ENCODE measurements around the gene TRANK1.

DNA sequence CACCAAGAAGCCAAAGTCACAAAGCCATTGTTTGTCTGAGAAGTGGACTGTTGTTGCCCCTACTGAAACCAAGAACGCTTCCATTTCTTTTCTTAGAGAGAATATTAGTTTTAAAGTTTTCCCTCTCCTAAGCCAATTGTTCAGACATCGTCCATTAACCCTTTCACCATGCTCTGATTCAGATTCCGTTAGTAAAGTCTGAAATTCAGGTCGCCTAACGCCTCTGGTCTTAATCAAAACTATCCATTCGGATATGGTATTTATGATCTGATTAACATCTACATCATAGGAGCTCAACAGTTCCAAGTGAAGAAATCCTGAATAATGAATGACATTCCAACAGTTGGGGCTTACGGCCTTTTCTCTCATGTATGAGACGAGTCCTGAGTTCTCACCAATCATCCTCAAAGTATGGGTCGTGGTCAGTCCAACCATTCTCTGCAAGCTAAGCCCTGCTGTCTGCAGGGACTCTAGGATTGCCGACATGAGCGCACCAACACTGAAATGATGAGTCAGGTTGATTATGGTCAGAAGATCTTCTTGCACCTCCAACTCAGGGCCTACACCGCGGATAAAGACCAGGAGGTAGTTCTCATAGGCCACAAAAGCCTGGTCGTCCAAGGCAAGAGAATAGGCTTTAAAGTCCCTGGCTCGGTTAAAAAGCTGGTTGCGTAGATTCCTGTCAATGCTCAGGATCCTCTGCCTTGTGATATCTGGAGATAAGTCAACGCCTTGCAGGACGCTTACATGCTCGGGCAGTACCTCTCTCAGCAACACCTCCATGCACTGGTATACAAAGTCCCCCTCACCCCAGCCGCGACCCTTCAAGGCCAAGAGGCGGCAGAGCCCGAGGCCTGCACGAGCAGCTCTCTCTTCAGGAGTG, 47.3 kb upstream of the TRANK1 start:
- TF ChIP-seq, protein P1, sequence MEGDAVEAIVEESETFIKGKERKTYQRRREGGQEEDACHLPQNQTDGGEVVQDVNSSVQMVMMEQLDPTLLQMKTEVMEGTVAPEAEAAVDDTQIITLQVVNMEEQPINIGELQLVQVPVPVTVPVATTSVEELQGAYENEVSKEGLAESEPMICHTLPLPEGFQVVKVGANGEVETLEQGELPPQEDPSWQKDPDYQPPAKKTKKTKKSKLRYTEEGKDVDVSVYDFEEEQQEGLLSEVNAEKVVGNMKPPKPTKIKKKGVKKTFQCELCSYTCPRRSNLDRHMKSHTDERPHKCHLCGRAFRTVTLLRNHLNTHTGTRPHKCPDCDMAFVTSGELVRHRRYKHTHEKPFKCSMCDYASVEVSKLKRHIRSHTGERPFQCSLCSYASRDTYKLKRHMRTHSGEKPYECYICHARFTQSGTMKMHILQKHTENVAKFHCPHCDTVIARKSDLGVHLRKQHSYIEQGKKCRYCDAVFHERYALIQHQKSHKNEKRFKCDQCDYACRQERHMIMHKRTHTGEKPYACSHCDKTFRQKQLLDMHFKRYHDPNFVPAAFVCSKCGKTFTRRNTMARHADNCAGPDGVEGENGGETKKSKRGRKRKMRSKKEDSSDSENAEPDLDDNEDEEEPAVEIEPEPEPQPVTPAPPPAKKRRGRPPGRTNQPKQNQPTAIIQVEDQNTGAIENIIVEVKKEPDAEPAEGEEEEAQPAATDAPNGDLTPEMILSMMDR (IDR thresholded peaks at IDR 0.05): no peak
- no peak for TF ChIP-seq POLR2A (IDR thresholded peaks at IDR 0.05)

Measured in prostate gland (tissue), 2 donors.